GM18511 (cell line): ENCODE measurements around the gene GSG1L.
"Not testable (repeated sequence)": the region's sequence is repeated elsewhere in the genome, so short reads cannot be mapped to it uniquely, and the experiment has no call there.

Source experiments
- ATAC-seq: cut with Tn5 transposase; IDR thresholded peaks from one replicate; pipeline ENCODE4 v1.9.1; 2021; ENCODE audit warnings: mild to moderate bottlenecking, moderate library complexity; ENCODE audit not compliant: unreplicated experiment

The GSG1L gene

DNA sequence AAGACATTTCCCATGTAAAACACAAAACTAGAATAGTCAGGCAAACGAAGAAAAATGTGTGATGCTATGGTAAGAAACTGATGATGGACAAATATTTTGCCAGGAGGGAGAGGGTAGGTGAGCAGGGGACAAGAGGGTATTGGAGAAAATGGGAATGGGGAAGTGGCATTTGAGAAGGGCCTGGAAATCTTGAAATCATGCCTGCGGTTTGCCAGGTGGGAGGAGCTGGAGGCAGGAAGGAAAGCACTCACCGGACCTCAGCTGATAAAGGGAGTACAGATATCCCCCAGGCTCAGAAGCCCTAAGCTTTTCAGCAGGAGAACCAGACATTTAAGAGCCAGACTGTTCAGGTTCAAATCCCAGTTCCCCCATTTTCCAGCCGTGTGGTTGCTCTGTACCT lies 103.6 kb downstream of the GSG1L start:
- ATAC-seq, result no peak

DNA sequence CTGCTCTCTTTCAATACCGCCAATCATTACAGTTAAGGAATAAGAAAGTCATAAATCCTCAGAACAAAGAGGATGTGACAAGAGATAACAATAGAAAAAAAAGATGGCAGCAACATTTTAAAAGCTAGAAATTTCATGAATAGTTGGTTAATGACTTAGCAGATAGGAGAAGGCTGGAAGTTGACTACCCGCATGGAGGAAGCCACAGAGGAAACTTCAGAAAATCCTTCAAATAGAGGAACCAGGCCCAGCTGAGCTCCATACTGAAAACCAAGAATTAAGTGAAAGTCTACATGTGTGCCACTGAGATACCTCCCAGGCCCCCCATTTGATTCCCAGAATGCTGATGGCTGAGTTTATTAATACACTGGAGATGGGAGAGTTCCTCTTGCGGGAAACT lies 109.3 kb downstream of the GSG1L start:
- no peak for ATAC-seq

DNA sequence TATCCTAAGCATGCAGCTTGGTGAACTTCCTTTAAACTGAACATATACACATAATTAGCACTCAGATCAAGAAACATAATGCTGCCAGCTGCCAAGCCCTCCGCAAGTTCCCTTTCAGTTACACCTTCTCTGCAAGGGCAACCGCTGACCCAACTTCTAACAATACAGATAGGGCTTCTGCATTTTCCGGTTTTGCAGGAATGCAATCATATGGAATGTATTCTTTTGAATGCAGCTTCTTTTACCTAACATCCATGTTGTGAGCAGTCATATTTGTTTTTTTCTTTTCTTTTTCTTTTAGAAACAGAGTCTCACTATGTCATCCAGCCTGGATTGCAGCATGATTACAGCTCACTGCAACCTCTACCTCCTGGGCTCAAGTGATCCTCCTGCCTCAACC lies 110.7 kb downstream of the GSG1L start:
- no peak for ATAC-seq

DNA sequence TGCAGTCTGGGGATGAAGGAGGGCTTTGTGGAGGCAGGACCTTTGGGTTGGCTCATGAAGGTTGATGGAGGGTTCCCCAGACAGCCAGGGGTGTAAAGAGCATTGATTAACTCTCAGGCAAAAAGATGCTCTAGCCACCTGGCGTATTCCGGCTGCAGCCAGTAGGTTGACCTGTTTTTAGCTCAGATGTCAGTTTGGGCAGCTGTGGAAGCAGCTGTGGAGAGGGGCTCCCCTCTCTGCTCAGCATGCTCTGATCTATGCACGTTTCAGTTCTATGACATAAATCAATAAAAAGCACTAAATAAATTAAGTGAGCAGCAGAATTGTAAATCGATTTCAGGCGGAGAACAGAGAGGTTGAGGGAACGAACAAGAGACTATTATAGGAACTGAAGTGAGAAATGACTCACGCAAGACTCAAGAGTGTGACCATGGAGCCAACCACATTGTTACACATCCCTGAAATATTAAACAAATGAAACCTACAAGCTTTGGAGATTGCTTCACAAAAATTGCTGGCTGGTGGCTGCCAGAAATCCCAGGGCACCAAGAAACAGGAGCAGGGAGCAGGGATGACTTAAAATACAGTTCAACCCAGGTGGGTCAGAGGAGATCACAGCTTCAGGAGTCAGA lies 111.9 kb downstream of the GSG1L start:
- ATAC-seq, result no peak

DNA sequence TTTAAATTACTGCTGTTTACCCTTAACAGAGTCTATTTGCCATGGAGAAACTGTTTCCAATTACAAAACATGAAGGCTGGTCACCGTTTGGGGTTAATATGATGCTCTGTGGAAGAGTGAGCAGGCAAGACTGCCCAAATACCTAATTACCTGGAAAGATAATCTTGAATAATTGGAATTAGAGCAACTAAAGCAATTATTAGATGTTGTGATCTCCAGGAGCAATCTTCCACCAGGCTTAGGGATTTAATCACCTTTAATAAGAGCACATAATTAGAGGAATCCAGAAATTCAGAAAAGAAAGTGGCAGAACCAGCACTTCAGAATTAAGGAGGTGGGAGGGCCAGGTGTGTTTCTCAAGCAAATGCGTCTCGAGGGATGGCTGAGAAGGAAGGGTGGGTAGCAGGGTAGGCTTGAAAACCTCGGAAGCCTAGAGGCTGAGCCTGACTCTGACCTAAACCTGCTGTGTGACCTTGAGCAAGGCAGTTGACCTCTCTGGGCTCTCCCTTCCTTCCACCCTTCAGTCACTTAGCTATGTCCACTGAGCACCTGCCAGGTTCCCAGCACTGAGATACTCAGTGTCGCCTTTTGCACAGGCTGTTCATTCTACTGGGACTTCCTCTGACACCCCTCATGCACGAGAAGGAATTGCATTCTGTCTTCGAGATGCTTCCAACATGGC lies 113.2 kb downstream of the GSG1L start:
- no peak for ATAC-seq

GRCh38 chr16:27947696-27948095 lies 115.8 kb downstream of the GSG1L start:
- ATAC-seq, result no peak

GRCh38 chr16:27945233-27945973 lies 118.1 kb downstream of the GSG1L start:
- no peak for ATAC-seq

GRCh38 chr16:27943766-27944165 lies 119.7 kb downstream of the GSG1L start:
- no peak for ATAC-seq

DNA sequence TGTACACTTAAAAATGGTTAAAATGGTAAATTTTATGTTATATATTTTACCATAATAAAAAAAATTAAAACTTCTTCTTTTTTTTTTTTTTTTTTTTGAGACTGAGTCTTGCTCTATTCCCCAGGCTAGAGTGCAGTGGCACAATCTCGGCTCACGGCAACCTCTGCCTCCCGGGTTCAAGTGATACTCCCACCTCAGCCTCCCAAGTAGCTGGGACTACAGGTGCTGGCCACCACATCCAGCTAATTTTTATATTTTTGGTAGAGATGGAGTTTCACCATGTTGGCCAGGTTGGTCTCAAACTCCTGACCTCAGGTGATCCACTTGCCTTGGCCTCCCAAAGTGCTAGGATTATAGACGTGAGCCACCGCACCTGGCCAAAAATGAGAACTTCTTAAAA lies 121.4 kb downstream of the GSG1L start:
- ATAC-seq, result not testable (repeated sequence)

DNA sequence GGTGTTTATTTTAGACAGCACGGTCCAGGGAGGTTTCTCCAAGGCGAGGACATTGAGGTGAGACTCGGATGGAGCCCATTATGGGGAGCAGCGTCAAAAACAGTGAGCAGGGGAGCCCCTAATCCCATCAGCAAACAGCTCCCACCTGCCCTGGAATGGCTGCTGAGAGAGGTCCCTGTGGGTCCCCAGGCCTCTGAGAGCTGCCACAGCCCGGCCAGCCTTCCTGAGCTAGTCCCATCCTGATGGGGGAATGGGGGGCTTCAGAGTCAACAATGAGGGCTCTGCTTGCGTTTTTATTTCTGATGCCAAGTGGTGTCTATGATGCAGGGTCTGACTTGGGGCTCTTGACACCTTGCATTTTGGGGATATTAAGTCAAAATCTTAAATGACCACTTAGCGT lies 128.4 kb downstream of the GSG1L start:
- no peak for ATAC-seq

- ATAC-seq, result no peak
These were observed 130.9 kb downstream of the GSG1L start for GRCh38 chr16:27932542-27933135.

- ATAC-seq, result no peak
These were observed 133.7 kb downstream of the GSG1L start for GRCh38 chr16:27929818-27930217.

DNA sequence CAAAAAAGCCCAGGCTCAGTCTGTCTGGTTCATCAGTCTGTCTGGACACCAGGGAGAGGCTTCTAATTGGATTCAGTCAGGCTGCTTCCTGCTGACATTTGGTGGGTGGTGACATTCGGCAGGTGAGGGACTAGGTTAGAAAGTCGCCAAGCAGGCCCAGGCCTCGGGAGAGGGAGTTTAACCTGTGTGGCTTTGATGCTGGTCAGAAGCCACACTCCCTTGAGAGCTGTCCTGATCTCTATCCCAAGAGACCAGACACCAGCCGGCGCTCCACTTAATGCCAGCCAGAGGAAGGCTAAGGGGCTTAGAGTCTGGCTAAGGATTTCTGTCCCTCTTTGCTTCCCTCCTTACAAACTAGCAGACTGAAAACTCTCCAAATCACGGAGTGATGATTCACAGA lies 135.0 kb downstream of the GSG1L start:
- no peak for ATAC-seq

GRCh38 chr16:27927266-27927901 lies 136.1 kb downstream of the GSG1L start:
- ATAC-seq, result no peak

GRCh38 chr16:27925612-27926011 lies 137.9 kb downstream of the GSG1L start:
- no peak for ATAC-seq

DNA sequence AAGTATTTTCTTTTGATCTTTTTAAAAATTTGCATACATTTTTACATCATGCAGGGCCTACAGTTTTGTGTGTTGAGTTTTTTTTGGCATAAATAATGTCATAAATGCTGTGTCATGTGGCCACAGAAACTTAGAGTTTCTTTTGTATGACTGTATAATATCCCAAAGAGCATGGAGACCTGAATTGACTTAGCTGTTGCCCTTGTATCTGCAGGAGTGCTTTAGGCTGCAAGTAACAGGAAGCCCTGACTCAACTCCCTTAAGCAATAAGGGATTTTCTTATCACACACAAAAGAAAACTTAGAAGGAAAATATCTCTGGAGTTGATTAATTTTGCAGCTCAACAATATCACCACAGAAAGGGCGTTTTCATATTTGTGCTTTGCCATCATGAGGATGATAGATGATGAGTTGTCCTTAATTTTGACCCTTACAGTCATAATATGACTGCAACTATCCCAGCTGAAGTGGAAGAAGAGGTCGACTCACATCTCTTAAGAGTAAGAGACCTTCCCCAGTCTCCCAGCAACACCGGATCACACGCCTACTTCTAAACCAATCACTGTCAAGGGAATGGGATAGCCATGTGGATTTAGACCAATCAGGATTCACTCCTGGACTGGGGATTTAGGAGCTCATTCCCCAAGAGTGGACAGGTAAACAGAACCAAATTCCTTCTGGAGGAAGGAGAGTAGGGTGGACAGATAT lies 138.9 kb downstream of the GSG1L start:
- no peak for ATAC-seq

- no peak for ATAC-seq
These were observed 139.8 kb downstream of the GSG1L start for GRCh38 chr16:27923751-27924150.

DNA sequence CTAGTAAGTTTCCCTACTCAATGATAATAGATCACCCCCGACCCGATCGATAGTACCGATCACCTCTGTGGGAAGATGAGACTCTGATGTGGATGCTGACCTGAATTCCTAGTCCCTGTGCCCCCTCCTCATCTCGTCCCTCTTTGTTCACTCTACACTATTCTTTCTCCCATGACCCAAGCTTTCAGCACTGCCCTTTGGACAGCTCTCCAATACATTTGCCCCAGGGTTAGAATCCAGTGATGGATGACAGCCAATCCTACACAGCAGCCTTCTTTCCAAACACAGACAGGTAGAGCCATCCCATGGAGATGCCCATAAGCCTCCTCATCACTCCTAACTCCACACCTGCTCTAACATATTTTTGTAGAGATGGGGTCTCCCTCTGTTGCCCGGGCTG lies 141.1 kb downstream of the GSG1L start:
- no peak for ATAC-seq

DNA sequence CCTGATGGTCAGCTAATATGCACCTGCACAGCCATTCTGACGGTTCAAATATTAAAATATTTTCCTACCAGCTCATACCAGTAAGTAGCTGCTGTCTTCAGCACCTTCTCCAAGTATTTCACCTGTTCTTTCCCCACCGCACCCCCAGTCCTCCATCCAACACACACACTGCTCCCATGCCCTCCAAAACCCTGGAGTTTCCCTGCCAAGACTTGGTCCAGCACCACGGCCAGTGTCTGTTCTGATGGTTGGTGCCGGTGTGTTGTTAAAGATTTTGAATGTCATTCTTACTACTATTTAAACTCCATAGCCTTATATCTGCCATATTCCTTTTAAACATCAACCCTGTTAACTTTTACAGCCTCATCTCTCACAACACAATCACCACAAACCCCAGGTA lies 142.4 kb downstream of the GSG1L start:
- ATAC-seq, result no peak

DNA sequence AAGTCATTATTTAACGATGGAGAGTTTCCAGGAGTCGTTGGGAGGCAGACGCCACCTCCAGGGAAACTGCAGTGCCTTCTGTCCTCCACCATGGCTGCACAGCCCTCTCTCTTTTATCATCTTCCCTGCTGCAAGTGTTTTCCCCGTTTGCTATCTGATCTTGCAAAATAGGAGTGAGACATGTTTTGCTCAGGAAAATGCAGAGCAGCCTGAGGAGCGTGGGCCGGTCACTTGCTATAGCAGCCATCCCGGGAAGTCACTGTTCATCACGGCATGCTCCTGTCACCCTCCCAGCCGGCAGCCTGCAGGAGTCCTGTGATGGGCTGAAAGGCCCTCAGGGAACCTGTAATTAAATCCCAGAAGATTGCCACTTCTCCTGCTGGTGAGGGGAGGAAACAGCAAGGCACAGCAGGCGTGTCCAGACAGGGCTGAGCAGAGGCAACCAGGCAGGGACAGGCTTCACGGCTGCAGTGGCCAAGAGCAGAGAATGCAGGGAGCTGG lies 143.1 kb downstream of the GSG1L start:
- no peak for ATAC-seq

- no peak for ATAC-seq
These were observed 144.8 kb downstream of the GSG1L start for GRCh38 chr16:27918755-27919154.
